ENCODE measurements around the gene GNA15.
"Not testable (repeated sequence)": the region's sequence is repeated elsewhere in the genome, so short reads cannot be mapped to it uniquely, and the experiment has no call there.

Gene GNA15

GRCh38 chr19:3150739-3151329 is 15.0 kb downstream of the GNA15 start:
- no peak for DNase-seq (ENCODE audit: low read depth)
- TF ChIP-seq, protein P1, sequence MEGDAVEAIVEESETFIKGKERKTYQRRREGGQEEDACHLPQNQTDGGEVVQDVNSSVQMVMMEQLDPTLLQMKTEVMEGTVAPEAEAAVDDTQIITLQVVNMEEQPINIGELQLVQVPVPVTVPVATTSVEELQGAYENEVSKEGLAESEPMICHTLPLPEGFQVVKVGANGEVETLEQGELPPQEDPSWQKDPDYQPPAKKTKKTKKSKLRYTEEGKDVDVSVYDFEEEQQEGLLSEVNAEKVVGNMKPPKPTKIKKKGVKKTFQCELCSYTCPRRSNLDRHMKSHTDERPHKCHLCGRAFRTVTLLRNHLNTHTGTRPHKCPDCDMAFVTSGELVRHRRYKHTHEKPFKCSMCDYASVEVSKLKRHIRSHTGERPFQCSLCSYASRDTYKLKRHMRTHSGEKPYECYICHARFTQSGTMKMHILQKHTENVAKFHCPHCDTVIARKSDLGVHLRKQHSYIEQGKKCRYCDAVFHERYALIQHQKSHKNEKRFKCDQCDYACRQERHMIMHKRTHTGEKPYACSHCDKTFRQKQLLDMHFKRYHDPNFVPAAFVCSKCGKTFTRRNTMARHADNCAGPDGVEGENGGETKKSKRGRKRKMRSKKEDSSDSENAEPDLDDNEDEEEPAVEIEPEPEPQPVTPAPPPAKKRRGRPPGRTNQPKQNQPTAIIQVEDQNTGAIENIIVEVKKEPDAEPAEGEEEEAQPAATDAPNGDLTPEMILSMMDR (IDR thresholded peaks at IDR 0.05; ENCODE audit: low read length, missing control alignments), result no peak
- no peak overlapping the region for H3K4me3 ChIP-seq (replicated peaks; ENCODE audit: low read depth, low read length)

DNA sequence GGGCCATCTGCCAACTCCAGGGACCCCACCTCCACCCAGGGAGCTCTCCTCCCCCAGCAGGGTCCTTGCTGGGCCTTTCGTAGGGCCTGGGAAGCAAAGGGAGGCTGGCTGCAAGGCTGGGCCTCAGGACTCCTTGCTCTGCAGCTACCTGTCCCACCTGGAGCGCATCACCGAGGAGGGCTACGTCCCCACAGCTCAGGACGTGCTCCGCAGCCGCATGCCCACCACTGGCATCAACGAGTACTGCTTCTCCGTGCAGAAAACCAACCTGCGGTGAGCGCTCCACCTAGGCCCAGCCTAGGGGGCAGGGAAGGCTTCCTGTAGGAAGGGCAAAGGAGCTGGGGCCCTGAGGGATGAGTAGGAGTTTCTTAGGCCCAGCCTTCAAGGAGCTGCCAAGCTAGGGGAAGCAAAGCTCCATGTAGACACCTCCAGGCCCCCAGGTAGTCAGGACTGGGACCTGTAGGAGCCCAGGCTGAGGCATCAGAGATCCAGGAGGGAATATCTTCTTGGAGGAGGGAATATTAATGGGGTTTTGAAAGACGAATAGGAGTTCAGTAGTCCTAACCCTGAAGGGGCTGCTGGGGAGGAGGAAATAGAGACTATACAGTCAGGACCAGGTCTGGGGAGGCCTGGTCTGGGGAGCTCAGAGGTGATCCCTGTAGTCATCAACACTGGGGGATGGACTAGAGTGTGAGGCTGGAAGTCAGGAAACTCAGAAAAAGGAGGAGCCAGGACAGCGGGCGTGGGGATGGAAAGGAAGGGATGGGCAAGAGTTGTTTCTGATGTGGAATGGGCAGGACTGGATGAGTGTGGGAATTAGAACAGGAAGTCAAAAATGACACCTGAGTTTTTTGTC is 16.0 kb downstream of the GNA15 start:
- peak; percentile 39 for DNase-seq (ENCODE audit: low read depth)
- TF ChIP-seq, protein P1 (IDR thresholded peaks at IDR 0.05; ENCODE audit: low read length, missing control alignments), result no peak
- H3K4me3 ChIP-seq (replicated peaks; ENCODE audit: low read depth, low read length), result no peak overlapping the region

- TF ChIP-seq, protein P1 (IDR thresholded peaks at IDR 0.05; ENCODE audit: low read length, missing control alignments), result no peak
- H3K4me3 ChIP-seq (replicated peaks; ENCODE audit: low read depth, low read length), result no peak overlapping the region
- DNase-seq (ENCODE audit: low read depth), result no peak
Observed at GRCh38 chr19:3152419-3152780, 16.6 kb downstream of the GNA15 start.

- H3K4me3 ChIP-seq (replicated peaks; ENCODE audit: low read depth, low read length), result no peak overlapping the region
- TF ChIP-seq, protein P1 (IDR thresholded peaks at IDR 0.05; ENCODE audit: low read length, missing control alignments), result no peak
- DNase-seq (ENCODE audit: low read depth), result no peak
Observed at GRCh38 chr19:3153286-3154230, 17.7 kb downstream of the GNA15 start.

GRCh38 chr19:3154447-3154846 is 18.6 kb downstream of the GNA15 start:
- not testable (repeated sequence) for H3K4me3 ChIP-seq (replicated peaks; ENCODE audit: low read depth, low read length); DNase-seq (ENCODE audit: low read depth)

GRCh38 chr19:3154957-3155736 is 19.3 kb downstream of the GNA15 start:
- TF ChIP-seq, protein P1 (IDR thresholded peaks at IDR 0.05; ENCODE audit: low read length, missing control alignments), result no peak
- DNase-seq (ENCODE audit: low read depth), result peak; percentile 100
- H3K4me3 ChIP-seq (replicated peaks; ENCODE audit: low read depth, low read length), result peak overlapping the region; percentile 24

All from fibroblast of pulmonary artery (primary cell).